IgD-negative memory B cell (primary cell): ENCODE measurements around the gene UFC1. TPM values are rescaled to one million over a fixed set of nuclear protein-coding genes. Genes with fewer than 3 reads are reported as not detected.

Experiments
- H3K27ac Mint-ChIP-seq, 3 donors: one replicate each; pipeline ENCODE4 v1.8.0; 2020 to 2022; ENCODE audit warnings: mild to moderate bottlenecking in 3 of 3, mixed read lengths in 3 of 3, moderate library complexity in 1 of 3
- H3K27me3 Mint-ChIP-seq: one replicate; pipeline ENCODE4 v1.8.0; 2021; ENCODE audit warnings: mixed read lengths
- H3K36me3 Mint-ChIP-seq: one replicate; pipeline ENCODE4 v1.8.0; 2020; ENCODE audit warnings: mild to moderate bottlenecking, mixed read lengths
- H3K4me1 Mint-ChIP-seq, 3 donors: one replicate each; pipeline ENCODE4 v1.8.0; 2020 to 2022; ENCODE audit warnings: mixed read lengths in 3 of 3, mild to moderate bottlenecking in 1 of 3
- H3K4me3 Mint-ChIP-seq, 4 donors: one replicate each; pipeline ENCODE4 v1.8.0; 2020 to 2022; ENCODE audit warnings: mild to moderate bottlenecking in 4 of 4, mixed read lengths in 4 of 4, moderate library complexity in 3 of 4
- H3K9me3 Mint-ChIP-seq, 3 donors: one replicate each; pipeline ENCODE4 v1.8.0; 2020 to 2021; ENCODE audit warnings: mixed read lengths in 3 of 3, mild to moderate bottlenecking in 1 of 3
- polyA plus RNA-seq: library from polyadenylated mRNA; unstranded; fragments of 300-500 nt; fragmentation: Illumina TruSeq; gene quantifications from one replicate; pipeline ENCODE4 v1.2.3, GENCODE V29; 2021

The UFC1 gene
- polyA plus RNA-seq, 1 donor from 2014 or later = 122 TPM

GRCh38 chr1:161127649-161128048 lies 26.1 kb upstream of the UFC1 start:
- Mint-ChIP-seq H3K4me3 (peak overlapping the region in 1 of 4 donors; percentile 42), H3K9me3 (no peaks in the 10 kb centered on the region), H3K4me1 (peaks cover 16 to 35% (median 16%) of the 10 kb centered on the region in 3 donors), H3K27me3 (no peaks in the 10 kb centered on the region), H3K27ac (peak overlapping the region in 2 of 3 donors; percentile 54 to 67), H3K36me3 (peaks cover 8% of the 10 kb centered on the region)

- Mint-ChIP-seq H3K27me3 (no peaks in the 10 kb centered on the region), H3K9me3 (no peaks in the 10 kb centered on the region), H3K27ac (no peak overlapping the region), H3K4me3 (peak overlapping the region in 2 of 4 donors; percentile 22 to 42), H3K36me3 (peaks cover 8% of the 10 kb centered on the region), H3K4me1 (peaks cover 16 to 35% (median 16%) of the 10 kb centered on the region in 3 donors)
Observed at GRCh38 chr1:161128591-161129420, 25.0 kb upstream of the UFC1 start.

GRCh38 chr1:161130266-161130665 lies 23.5 kb upstream of the UFC1 start:
- Mint-ChIP-seq H3K36me3 (peaks cover 8% of the 10 kb centered on the region), H3K4me3 (peak overlapping the region in 3 of 4 donors; percentile 3 to 84 (median 27)), H3K4me1 (peaks cover 16 to 37% (median 18%) of the 10 kb centered on the region in 3 donors), H3K27me3 (no peaks in the 10 kb centered on the region), H3K27ac (peak overlapping the region in 2 of 3 donors; percentile 26 to 92), H3K9me3 (no peaks in the 10 kb centered on the region)

- H3K36me3 Mint-ChIP-seq = peaks cover 5% of the 10 kb centered on the region
- peak overlapping the region in 2 of 3 donors; percentile 83 to 92 for H3K27ac Mint-ChIP-seq
- peaks cover 16 to 34% (median 20%) of the 10 kb centered on the region in 3 donors for H3K4me1 Mint-ChIP-seq
- H3K9me3 Mint-ChIP-seq = no peaks in the 10 kb centered on the region
- peak overlapping the region in 1 of 4 donors; percentile 84 for H3K4me3 Mint-ChIP-seq
- H3K27me3 Mint-ChIP-seq = no peaks in the 10 kb centered on the region
Observed at GRCh38 chr1:161131523-161132409, 22.0 kb upstream of the UFC1 start.

- peak within 1 kb of the TSS in 2 of 3 donors; percentile 83 to 92 for H3K27ac Mint-ChIP-seq
- peaks cover 5% of the 10 kb centered on the region for H3K36me3 Mint-ChIP-seq
- peaks cover 16 to 29% (median 17%) of the 10 kb centered on the region in 3 donors for H3K4me1 Mint-ChIP-seq
- no peaks in the 10 kb centered on the region for H3K9me3 Mint-ChIP-seq
- H3K4me3 Mint-ChIP-seq = peak within 1 kb of the TSS in 1 of 4 donors; percentile 84
- H3K27me3 Mint-ChIP-seq = no peaks in the 10 kb centered on the region
Observed at GRCh38 chr1:161132410-161133219, 21.2 kb upstream of the UFC1 start, which contains the start of gene DEDD. TSS of gene DEDD (minus strand) at chr1:161132667. CDS start at chr1:161124462, 8,205 bp downstream.

- H3K27ac Mint-ChIP-seq = no peak overlapping the region
- peaks cover 5% of the 10 kb centered on the region for H3K36me3 Mint-ChIP-seq
- H3K4me3 Mint-ChIP-seq = no peak overlapping the region
- H3K9me3 Mint-ChIP-seq = no peaks in the 10 kb centered on the region
- H3K27me3 Mint-ChIP-seq = no peaks in the 10 kb centered on the region
- H3K4me1 Mint-ChIP-seq = peaks cover 17 to 24% (median 18%) of the 10 kb centered on the region in 3 donors
Observed at GRCh38 chr1:161133220-161133740, 20.5 kb upstream of the UFC1 start.

- Mint-ChIP-seq H3K27ac (peak overlapping the region in 1 of 3 donors; percentile 32), H3K27me3 (no peaks in the 10 kb centered on the region), H3K4me1 (peaks cover 2 to 7% (median 7%) of the 10 kb centered on the region in 3 donors), H3K9me3 (no peaks in the 10 kb centered on the region), H3K36me3 (no peaks in the 10 kb centered on the region), H3K4me3 (peak overlapping the region in 1 of 4 donors; percentile 70)
Observed at GRCh38 chr1:161137881-161138280, 15.9 kb upstream of the UFC1 start.

- Mint-ChIP-seq H3K9me3 (no peaks in the 10 kb centered on the region), H3K4me1 (peaks cover 2 to 7% (median 7%) of the 10 kb centered on the region in 3 donors), H3K27me3 (no peaks in the 10 kb centered on the region), H3K4me3 (peak overlapping the region in 1 of 4 donors; percentile 70), H3K27ac (peak overlapping the region in 2 of 3 donors; percentile 32 to 52), H3K36me3 (no peaks in the 10 kb centered on the region)
Observed at GRCh38 chr1:161138431-161138830, 15.3 kb upstream of the UFC1 start.

- H3K4me1 Mint-ChIP-seq = peaks cover 2 to 7% (median 7%) of the 10 kb centered on the region in 3 donors
- no peak overlapping the region for H3K27ac Mint-ChIP-seq
- H3K27me3 Mint-ChIP-seq = no peaks in the 10 kb centered on the region
- H3K4me3 Mint-ChIP-seq = peak overlapping the region in 1 of 4 donors; percentile 23
- H3K36me3 Mint-ChIP-seq = no peaks in the 10 kb centered on the region
- H3K9me3 Mint-ChIP-seq = no peaks in the 10 kb centered on the region
Observed at GRCh38 chr1:161139766-161140165, 14.0 kb upstream of the UFC1 start.

- Mint-ChIP-seq H3K36me3 (no peaks in the 10 kb centered on the region), H3K9me3 (no peaks in the 10 kb centered on the region), H3K4me3 (no peak overlapping the region), H3K4me1 (peaks cover 0 to 7% (median 5%) of the 10 kb centered on the region in 3 donors), H3K27ac (no peak overlapping the region), H3K27me3 (no peaks in the 10 kb centered on the region)
Observed at GRCh38 chr1:161140755-161141400, 12.9 kb upstream of the UFC1 start.

GRCh38 chr1:161145832-161146231 lies 7.9 kb upstream of the UFC1 start:
- Mint-ChIP-seq H3K27ac (no peak overlapping the region), H3K9me3 (no peaks in the 10 kb centered on the region), H3K4me3 (no peak overlapping the region), H3K4me1 (no peaks in the 10 kb centered on the region), H3K27me3 (no peaks in the 10 kb centered on the region), H3K36me3 (no peaks in the 10 kb centered on the region)

GRCh38 chr1:161153176-161153575 lies 602 bp upstream of the UFC1 start:
- H3K27ac Mint-ChIP-seq = peak overlapping the region; percentile 81 to 100 (median 95)
- H3K9me3 Mint-ChIP-seq = no peaks in the 10 kb centered on the region
- no peaks in the 10 kb centered on the region for H3K27me3 Mint-ChIP-seq
- peak overlapping the region; percentile 96 to 99 (median 97) for H3K4me3 Mint-ChIP-seq
- H3K36me3 Mint-ChIP-seq = no peaks in the 10 kb centered on the region
- peaks cover 12 to 34% (median 13%) of the 10 kb centered on the region in 3 donors for H3K4me1 Mint-ChIP-seq

- Mint-ChIP-seq H3K9me3 (no peaks in the 10 kb centered on the region), H3K27ac (peak overlapping the region in 2 of 3 donors; percentile 8 to 88), H3K4me1 (peaks cover 35 to 52% (median 39%) of the 10 kb centered on the region in 3 donors), H3K27me3 (no peaks in the 10 kb centered on the region), H3K36me3 (no peaks in the 10 kb centered on the region), H3K4me3 (peak overlapping the region in 3 of 4 donors; percentile 0 to 93 (median 9))
Observed at GRCh38 chr1:161157867-161158266, 4.1 kb downstream of the UFC1 start.
